Peyer's patch (tissue), 4 donors: Measurements from ENCODE around the gene SGPP1. TPM values are rescaled to one million over a fixed set of nuclear protein-coding genes. Genes with fewer than 3 reads are reported as not detected.

Experiments used
- DNase-seq, 3 donors: peaks; one replicate each; pipeline ENCODE4 v3.0.0-alpha.2; 2017 to 2019
- H3K27ac ChIP-seq, 4 donors: fragments of 200-600 bp; sonication (generic); one replicate each; pipeline ENCODE4 v1.5.1; 2016 to 2019
- H3K27me3 ChIP-seq, 2 donors: fragments of 200-600 bp; sonication (generic); one replicate each; pipeline ENCODE4 v1.5.1; 2019
- H3K36me3 ChIP-seq, 3 donors: fragments of 200-600 bp; sonication (generic); one replicate each; pipeline ENCODE4 v1.5.1; 2016 to 2019
- H3K4me1 ChIP-seq, 4 donors: fragments of 200-600 bp; sonication (generic); one replicate each; pipeline ENCODE4 v1.5.1; 2016 to 2019
- H3K4me3 ChIP-seq, 4 donors: fragments of 200-600 bp; sonication (generic); 1 replicate in 3 of 4; 2 replicates in 1 of 4; pipeline ENCODE4 v1.5.1; 2016 to 2019; ENCODE audit warnings: mild to moderate bottlenecking in 1 of 4
- H3K9me3 ChIP-seq, 4 donors: fragments of 200-600 bp; sonication (generic); one replicate each; pipeline ENCODE4 v1.5.1; 2016 to 2019; ENCODE audit warnings: mild to moderate bottlenecking in 1 of 4
- CTCF ChIP-seq, 6 experiments: fragments of 450-650 bp in 4 of 6; fragments of 200-600 bp in 2 of 6; sonication (generic) in 1 of 6; IDR thresholded peaks; one replicate each; pipeline ENCODE4 v1.5.1; 2017 to 2019; ENCODE audit warnings: antibody characterized with exemption in 6 of 6, mild to moderate bottlenecking in 3 of 6, moderate library complexity in 1 of 6
- POLR2A ChIP-seq, 2 donors: fragments of 450-650 bp; IDR thresholded peaks; one replicate each; pipeline ENCODE4 v1.5.1; 2017; ENCODE audit warnings: antibody characterized with exemption in 2 of 2, mild to moderate bottlenecking in 2 of 2, moderate library complexity in 2 of 2
- total RNA-seq, 4 donors: library from RNA; depleted of rRNA; stranded (reverse); fragments of >200 nt; gene quantifications; one replicate each; pipeline ENCODE4 v1.1.0, GENCODE V29; 2016

Gene SGPP1
- total RNA-seq: 10 to 100 TPM; 10.9 to 21.5 (median 16.4) TPM

- Histone ChIP-seq H3K4me3 (peak within 1 kb of the TSS; percentile 86 to 100 (median 97)), H3K27me3 (no peaks in the 10 kb centered on the region), H3K4me1 (peaks cover 0 to 29% (median 0%) of the 10 kb centered on the region in 4 donors), H3K9me3 (no peaks in the 10 kb centered on the region), H3K27ac (peak within 1 kb of the TSS; percentile 93 to 98 (median 96)), H3K36me3 (no peaks in the 10 kb centered on the region)
- peak; percentile 89 to 94 (median 89) for DNase-seq
- TF ChIP-seq POLR2A (IDR thresholded peaks at IDR 0.05): peak; percentile 65 to 68
- peak; percentile 35 to 58 (median 50) for TF ChIP-seq CTCF (IDR thresholded peaks at IDR 0.05)
Measured at GRCh38 chr14:63727736-63728728, at the start of gene SGPP1. SGPP1 (minus strand) TSS chr14:63728065; CDS start chr14:63727944, 121 bp downstream.

GRCh38 chr14:63777024-63777423, 49.2 kb upstream of the SGPP1 start:
- Histone ChIP-seq H3K4me1 (no peaks in the 10 kb centered on the region), H3K9me3 (no peaks in the 10 kb centered on the region), H3K27me3 (no peaks in the 10 kb centered on the region), H3K4me3 (no peak overlapping the region), H3K36me3 (no peaks in the 10 kb centered on the region), H3K27ac (no peak overlapping the region)
- DNase-seq: no peak
- TF ChIP-seq POLR2A (IDR thresholded peaks at IDR 0.05) (no peak), CTCF (IDR thresholded peaks at IDR 0.05) (no peak)

- DNase-seq: no peak
- no peak overlapping the region for H3K4me3 ChIP-seq
- no peak overlapping the region for H3K27ac ChIP-seq
- peaks cover 0 to 3% (median 0%) of the 10 kb centered on the region in 4 donors for H3K4me1 ChIP-seq
- H3K27me3 ChIP-seq: no peaks in the 10 kb centered on the region
- TF ChIP-seq POLR2A (IDR thresholded peaks at IDR 0.05): no peak
- no peak for TF ChIP-seq CTCF (IDR thresholded peaks at IDR 0.05)
- no peaks in the 10 kb centered on the region for H3K9me3 ChIP-seq
- H3K36me3 ChIP-seq: no peaks in the 10 kb centered on the region
Measured at GRCh38 chr14:63773504-63773903, 45.6 kb upstream of the SGPP1 start.

- peak in 2 of 3 donors; percentile 71 to 83 for DNase-seq
- no peaks in the 10 kb centered on the region for H3K9me3 ChIP-seq
- TF ChIP-seq CTCF (IDR thresholded peaks at IDR 0.05) (peak; percentile 42 to 78 (median 71)), POLR2A (IDR thresholded peaks at IDR 0.05) (no peak)
- H3K36me3 ChIP-seq: no peaks in the 10 kb centered on the region
- H3K4me3 ChIP-seq: no peak overlapping the region
- H3K27me3 ChIP-seq: no peaks in the 10 kb centered on the region
- H3K4me1 ChIP-seq: peaks cover 0 to 3% (median 0%) of the 10 kb centered on the region in 4 donors
- H3K27ac ChIP-seq: no peak overlapping the region
Measured at GRCh38 chr14:63770187-63770807, 42.4 kb upstream of the SGPP1 start.

GRCh38 chr14:63766611-63767010, 38.7 kb upstream of the SGPP1 start:
- no peak overlapping the region for H3K27ac ChIP-seq
- no peak overlapping the region for H3K4me3 ChIP-seq
- no peak for TF ChIP-seq POLR2A (IDR thresholded peaks at IDR 0.05)
- TF ChIP-seq CTCF (IDR thresholded peaks at IDR 0.05): no peak
- H3K27me3 ChIP-seq: no peaks in the 10 kb centered on the region
- H3K9me3 ChIP-seq: no peaks in the 10 kb centered on the region
- DNase-seq: no peak
- peaks cover 0 to 3% (median 0%) of the 10 kb centered on the region in 4 donors for H3K4me1 ChIP-seq
- H3K36me3 ChIP-seq: no peaks in the 10 kb centered on the region
